Neural progenitor cell (in vitro differentiated cells): ENCODE measurements around the gene LRRC32.

Experiments used
- CTCF ChIP-seq: fragments of 200-600 bp; sonication (generic); IDR thresholded peaks from 2 replicates; pipeline ENCODE4 v1.5.1; 2017; ENCODE audit warnings: antibody characterized with exemption, mild to moderate bottlenecking
- EZH2 ChIP-seq: fragments of 200-600 bp; sonication (generic); IDR thresholded peaks from 2 replicates; pipeline ENCODE4 v1.6.1; 2017; ENCODE audit warnings: antibody characterized with exemption, mild to moderate bottlenecking, moderate library complexity

GRCh38 chr11:76667856-76668255 lies 2.7 kb downstream of the LRRC32 start:
- TF ChIP-seq CTCF (no peak), EZH2 (no peak)
